Measurements from ENCODE around the gene TMPRSS13.
A peak's percentile ranks its signal among the peaks of the same experiment; 100 is the strongest.

TMPRSS13 gene

DNA sequence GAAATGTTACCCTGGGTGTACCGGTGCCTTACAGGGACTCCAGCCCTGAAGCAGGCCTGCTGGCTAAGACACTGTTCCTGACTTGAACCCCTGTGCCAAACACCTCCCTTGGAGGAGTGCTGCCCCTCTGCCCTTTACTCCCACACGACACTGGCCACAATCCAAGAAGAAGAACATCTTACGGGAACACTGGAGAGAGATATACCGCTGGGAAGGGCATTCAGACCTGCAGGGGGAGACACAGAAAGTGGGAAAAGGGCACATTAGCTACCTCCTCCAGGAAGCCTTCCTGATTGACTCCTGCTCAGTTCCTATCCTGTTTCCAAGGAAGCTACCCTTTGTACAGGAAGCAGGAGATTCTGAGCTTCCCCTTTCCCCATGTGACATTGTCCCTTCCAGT, 18.7 kb downstream of the TMPRSS13 start:
- no peak for DNase-seq

DNA sequence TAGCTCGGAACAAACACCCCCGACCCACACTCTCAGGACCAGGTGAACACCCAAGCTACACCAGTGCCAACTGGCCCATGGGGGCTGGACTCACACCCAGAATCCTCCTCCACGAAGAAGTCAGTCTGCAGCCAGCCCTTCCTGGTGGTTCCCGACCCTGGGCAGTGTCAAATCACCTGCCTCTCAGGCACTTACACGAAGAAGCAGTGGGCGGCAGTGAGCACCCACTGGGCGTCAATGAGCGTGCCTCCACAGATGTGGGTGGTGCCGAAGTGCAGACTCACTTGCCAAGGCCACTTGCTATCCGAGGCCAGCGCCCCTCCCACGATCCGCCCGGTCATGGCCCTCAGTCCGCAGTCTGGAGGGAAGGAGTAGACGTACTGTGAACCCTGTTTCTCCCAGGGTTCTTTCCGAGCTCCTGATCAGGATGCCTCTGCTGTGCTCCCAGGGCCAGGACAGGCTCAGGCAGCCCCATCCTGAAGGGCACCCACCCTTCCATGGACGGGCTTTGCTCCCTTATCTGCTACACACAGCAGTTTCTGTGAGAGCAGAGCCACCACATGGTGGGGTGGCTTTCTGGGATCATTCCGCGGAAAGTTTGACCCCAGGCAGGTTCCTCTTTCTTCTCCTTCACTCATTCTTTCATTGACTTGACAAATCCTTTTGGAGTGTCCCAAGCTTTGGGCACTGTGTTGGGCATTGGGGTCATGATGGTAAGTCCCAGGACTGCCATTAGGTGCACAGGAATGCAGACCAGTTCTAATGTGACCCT, 19.4 kb downstream of the TMPRSS13 start:
- DNase-seq: no peak

DNA sequence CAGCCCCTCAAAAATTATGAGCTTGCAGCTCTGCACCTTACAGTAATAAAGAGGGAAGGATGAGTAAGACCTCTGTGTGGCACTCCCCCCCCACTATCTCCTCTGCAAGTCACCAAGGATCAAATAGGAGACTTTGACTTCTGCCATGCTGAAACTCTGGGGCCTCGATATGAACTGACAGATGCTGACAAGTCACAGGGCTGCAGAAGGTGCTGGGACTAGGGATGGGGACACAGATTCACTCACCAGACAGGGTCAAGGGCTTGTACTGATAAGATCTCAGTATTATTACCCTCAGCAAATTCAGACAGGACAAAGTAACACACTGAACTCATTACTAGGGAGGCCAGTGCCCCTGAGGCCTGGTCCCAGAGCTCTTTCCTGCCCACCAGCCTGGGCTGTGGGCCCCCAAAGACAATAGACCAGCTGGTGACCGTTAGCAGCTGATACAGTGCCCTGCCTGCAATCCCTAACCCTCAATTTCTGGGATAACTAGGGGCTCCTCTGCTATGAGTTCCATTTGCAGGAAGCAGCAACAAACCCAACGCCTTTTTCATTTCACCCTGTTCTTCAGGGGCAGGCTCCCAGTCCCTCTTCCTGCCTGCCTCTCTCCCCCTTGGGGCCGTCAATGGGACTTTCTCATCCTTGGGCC, 20.1 kb downstream of the TMPRSS13 start:
- DNase-seq: no peak

DNA sequence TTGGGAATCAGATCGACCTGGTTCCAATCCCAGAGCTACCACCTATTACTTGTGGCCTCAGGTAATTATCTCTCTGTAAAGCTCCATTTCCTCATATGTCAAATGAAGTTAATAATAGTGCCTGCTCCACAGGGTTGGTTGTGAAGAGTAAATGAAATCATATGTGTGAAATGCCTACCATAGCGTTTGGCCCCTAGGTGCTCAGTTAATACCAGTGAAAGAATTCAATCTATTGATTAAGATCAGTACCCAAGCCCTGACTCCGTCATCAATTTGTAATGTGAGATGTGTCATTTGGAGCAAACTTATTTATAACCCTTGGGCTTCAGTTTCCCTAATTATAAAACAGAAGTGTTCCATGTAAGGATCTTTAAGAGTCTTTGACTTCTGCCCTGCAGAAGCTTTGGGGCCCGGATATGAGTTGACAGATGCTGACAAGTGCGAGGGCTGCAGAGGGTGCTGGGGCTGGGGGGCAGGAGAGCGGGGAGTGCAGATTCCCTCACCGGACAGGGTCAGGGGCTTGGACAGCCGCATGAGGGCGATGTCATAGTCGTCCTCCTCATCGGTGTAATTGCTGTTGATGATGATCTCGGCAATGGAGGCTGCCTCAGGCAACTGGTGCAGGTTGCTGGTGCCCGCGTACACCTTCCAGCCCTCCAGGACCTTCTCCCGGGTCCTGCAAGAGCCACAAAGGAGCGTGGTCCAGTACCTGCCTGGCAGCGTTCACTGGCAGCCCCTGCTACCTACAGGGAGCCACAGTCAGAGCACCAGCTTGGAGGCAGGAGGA, 20.9 kb downstream of the TMPRSS13 start:
- DNase-seq: no peak

DNA sequence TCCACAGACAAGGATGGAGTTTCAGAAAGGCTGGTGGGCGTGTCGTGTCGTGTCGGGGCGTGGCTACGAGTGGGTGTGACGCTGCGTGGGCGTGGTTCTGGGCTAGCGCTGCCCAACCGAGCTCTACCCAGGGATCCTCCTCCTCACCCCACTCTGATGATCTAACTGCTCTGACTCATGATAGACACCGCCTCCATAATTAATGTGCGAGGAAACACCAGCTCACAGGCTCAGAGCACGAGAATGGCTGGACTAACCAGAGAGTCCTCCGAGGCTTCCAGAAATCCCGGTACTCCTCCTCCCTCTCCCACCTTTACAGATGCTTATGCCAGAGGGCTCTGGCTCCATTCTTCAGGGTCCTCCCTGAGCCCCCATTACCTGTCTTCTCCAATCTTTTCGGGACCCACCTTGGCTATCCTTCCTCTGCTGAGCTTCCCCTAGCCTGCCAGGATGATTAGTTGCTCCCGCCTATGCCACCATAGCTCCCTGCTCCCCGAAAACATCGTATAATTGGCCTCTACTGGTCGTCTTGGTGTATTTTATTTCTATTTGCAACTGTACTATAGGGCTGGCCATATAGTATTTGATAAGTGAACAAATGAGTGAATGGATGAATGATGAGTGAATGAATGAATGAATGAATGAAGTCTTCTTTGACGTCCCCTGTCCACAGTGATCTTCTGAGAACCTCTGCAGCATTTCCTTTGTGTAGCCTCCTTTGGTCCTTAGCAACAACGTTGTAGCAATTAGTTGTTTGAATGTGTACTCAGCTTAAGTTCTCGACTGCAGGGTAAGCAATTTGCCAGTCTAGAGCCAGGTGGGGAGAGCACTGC, 21.7 kb downstream of the TMPRSS13 start:
- peak; percentile 62 for DNase-seq

DNA sequence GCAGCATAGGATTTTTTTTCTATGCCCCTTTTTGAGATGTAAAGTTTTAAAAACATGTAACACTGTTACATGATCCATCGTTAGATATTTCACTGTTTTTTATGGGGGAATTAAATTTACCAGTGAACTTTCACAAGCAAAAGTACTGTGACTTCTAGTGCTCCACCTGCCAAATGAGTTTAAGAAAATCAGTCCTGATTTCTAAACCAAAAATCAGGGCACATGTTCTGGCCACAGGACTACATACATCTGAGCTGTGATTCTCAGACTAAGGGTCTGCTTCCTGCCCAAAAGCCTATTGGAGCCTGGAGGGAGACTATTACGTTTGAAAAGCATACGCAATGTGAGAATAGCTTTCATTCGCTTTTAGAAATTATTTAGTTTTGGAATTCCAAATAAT, 22.5 kb downstream of the TMPRSS13 start:
- DNase-seq: no peak

DNA sequence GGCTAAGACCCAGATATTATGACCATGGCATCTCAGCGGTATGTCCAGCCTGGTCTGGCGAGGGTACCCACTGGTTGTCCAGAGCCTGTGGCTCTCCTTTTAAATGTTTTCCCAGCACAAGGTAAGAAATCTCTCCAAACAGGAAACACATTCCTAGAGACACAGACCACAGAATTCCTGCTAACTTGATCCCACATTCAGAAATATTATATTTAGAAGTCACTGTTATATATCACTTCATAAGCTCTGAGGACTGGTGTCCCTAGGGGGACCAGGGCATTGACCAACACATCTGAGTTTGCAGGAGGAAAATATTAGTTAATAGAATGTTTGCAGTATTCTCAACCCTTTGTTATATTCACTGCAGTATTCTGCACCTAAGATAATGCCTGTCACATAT, 23.1 kb downstream of the TMPRSS13 start:
- DNase-seq: no peak

DNA sequence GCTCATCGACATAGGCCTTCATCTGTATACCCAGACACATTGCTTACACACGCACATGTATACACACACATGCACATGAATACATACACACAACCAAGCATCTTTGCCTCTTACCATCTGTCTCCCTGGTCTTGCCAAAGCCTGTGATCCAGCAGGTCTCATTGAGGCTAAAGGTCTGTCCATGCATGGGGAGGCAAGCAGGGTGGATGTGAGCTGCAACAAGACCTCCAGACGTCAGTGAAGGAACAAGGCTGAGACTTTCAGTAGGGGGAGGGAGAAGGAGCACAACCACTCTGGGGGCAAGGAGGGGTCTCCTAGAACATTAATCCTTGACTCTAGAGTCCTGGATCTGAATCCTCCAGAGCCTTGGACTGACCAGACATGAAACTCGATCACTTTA, 23.7 kb downstream of the TMPRSS13 start:
- DNase-seq: no peak

DNA sequence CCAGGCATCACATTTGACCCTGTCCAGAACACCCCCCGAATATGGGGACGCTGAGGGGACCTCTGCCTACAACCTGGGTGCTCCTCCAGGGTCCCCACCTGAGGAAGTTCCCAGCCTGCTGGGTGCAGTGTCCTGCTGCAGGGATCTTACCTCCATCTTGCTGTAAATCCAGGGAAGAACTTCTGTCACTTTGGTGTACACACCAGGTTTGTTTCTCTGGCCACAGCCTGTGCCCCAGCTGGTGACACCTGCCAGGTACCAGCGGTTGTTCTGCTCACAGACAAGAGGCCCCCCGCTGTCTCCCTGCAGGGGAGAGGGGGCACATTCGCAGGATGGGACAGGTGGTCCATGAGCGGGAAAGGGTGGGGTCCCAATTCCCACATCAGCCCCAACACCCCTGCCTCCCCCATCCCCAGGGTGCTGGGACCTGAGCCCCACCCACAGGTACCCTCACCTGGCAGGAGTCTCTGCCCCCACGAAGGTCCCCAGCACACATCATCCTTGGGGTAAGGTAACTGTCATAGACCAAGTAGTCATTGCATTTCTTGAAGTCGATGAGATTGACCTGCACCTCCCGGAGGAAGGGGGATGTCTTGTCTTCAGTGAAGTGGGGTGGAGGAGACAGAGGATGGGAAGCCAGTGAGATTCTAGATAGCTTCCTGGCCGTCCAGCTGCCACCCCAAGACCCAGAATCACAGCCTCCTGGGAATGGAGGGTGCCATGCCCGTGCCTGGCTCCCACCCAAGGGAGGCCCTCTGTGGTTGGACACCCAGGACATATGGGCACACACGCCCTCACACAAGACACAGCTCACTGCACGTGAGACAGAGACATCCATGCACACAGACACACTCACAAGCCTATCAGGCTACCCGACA, 25.5 kb downstream of the TMPRSS13 start:
- DNase-seq: no peak

DNA sequence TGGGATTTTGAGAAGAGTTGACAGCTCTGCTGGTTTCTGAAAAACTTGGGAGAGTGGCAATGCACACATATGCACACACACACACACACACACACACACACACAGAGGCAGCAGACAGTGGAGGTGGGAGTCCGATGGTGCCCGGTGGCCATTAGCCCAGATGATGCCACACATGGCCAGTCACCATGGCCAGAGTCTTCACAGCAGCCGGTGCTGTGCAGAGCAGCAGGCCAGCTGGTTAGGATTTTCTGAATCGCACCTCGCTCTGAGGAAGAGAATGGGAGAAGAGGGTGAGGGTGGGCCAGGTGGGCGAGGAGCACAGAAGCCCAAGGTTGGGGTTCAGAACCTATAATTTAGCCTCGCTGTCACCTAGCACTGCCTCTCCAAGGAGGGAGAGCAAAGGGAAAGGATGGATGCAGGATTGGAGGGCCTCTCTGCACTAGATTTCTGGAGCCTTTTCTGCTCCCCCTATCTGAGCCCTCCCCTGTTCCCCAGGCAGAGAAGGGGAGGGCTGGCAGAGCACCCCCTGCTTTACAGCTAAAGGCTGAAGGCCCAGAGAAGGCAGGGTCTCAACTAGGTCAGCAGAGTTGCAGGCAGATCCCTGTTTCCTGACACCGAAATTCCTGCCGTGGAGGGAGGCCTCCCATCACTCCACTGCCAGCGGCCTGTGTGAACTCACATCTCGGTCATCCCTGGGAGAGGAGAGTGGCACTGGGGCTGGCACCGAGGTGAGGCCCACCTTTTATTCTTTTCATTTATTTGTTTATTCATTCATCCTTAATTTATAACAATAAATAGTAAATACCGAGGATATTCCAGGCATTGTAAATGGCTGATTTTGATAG, 27.0 kb downstream of the TMPRSS13 start:
- no peak for DNase-seq

DNA sequence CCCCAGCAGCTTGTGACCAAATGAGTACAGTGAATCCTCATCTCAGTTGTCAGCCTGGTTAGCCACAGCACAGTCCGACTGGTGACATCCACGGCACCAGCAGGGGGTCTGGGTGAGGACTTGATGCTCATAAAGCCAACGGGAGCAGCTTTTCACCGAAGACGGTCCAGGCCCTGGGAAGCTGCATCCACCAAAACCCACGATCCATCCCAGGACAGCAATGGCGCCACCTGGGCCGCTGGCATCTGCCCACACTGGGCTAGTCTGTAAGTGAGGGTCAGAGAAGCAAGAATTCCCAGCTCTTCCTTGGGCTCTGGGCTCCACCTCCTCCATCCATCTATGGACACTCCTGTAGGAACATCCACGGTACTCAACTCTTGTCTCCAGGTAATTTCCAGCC, 27.6 kb downstream of the TMPRSS13 start:
- no peak for DNase-seq

DNA sequence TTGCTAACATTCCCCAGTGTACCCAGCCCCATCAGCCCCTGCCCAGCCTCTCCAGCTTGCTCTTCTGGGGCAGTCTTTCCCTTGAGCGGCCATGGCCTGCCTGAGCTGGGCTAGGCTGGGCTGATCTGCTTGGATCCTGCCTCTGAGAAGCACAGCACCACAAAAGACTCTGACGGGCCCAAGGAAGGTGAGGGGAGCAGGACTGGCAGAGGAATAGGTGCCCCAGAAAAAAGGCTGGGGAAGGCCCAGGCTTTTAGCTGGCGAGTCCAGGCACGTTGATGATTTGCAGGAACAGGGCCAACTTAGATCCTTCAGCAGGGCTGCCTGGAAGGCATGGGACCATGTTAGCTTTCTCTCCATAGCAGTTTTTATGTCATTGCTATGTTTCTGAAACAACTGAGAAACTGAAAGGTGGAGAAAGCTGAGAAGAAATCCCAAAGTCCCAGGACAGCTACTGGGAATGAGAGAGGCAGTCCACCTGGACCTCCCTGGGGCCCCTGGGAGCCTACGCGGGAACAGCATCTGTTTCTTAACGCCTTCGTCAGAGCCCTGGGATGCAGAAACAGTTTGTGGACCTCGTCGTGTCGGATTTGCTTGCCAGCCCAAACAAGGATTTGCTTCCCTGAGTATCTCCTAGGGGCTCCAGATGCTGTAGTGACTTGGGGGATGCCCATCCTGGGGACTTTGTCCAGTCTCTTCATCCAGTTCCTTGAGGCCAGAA, 28.3 kb downstream of the TMPRSS13 start:
- DNase-seq: no peak

DNA sequence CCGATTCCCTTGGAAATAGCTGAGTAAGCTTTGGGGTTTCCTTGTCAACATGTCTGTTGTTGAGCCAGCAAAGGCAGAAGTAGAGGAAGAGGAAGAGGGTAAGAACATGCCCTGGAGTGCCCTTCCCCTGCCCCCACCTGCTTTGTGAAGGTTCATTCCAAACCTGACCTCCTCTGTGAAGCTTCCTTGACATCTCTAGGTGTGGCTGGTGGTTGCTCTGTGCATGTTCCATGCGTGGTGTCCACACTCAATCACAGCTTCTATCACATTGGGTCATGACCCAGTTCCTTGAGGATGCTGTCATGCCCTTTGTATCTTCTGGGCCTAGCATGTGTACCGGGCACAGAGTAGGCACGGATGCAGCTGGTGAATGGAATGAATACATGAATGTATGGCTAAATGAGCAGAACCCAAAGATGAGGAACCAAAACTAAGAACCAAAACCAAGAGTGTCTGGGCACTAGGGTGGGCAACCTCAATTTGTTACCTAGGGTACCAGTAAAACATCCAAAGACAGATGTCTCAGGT, 29.0 kb downstream of the TMPRSS13 start:
- no peak for DNase-seq

DNA sequence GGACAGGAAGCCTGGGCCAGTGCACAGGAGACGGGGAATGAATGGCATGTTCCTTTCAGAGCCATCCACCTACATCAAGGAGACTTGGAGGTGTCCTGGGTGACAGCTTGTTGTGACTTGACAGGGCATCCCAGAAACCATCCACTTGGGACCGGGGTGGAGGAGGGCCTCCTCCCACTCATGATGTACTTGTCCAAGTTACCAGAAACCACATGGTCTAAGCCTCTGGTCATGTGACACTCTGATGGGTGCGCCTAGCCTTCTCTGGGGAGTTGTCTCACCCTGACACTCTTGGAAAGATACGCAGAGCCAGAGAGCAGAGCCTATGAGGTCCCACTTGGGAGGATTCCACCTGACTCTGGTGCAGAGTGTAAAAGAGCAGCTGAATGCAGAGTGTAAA, 31.1 kb downstream of the TMPRSS13 start:
- DNase-seq: no peak

DNA sequence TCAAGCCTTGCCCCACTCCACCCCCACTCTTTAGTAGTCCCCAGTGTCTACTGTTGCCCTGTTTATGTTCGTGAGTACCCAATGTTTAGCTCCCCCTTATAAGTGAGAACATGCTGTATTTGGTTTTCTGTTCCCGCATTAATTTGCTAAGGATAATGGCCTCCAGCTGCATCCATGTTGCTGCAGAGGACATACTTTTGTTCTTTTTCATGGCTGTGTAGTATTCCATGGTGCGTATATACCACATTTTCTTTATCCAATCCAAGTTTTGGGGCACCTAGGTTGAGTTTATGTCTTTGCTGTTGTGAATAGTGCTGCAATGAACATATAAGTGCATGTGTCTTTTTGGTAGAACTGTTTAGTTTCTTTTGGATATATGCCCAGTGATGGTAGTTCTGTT, 36.6 kb downstream of the TMPRSS13 start:
- no peak for DNase-seq

DNA sequence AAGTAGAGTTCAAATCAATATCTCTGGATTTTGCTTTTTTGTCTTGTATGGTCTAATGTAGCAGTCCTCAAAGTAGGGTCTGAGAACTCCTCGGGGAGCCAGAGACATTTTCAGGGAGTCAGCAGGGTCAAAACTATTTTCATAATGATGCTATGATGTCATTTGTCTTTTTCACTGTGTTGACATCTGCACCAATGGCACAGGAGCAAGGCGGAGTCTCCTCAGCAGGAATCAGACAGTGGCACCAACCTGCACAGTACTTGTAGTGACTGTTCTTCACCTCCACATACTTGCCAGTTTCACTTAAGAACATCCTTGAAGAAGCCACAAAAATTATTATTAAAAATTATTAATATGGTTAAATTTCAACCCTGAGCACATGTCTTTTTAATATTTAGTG, 37.8 kb downstream of the TMPRSS13 start:
- DNase-seq: no peak

DNA sequence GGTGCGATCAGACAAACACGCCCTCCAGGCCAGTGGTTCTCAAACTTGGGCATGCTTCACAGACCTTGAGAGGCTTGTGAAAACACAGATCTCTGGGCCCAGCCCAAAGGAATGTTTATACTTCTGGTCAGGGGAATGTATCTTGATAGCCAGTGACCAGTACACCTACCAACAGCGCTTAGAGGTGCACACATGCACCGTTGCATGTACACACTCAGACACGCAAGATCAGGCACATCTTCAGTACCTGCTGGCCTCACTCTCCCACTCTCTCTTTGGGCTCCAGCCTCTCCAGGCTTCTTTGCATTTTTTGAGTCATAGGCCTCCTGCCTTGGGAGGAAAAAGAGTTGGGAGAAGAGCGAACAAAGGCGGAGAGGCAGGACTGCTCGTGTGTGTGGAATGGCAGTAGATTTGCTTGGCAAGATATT, 41.0 kb downstream of the TMPRSS13 start:
- no peak for DNase-seq

DNA sequence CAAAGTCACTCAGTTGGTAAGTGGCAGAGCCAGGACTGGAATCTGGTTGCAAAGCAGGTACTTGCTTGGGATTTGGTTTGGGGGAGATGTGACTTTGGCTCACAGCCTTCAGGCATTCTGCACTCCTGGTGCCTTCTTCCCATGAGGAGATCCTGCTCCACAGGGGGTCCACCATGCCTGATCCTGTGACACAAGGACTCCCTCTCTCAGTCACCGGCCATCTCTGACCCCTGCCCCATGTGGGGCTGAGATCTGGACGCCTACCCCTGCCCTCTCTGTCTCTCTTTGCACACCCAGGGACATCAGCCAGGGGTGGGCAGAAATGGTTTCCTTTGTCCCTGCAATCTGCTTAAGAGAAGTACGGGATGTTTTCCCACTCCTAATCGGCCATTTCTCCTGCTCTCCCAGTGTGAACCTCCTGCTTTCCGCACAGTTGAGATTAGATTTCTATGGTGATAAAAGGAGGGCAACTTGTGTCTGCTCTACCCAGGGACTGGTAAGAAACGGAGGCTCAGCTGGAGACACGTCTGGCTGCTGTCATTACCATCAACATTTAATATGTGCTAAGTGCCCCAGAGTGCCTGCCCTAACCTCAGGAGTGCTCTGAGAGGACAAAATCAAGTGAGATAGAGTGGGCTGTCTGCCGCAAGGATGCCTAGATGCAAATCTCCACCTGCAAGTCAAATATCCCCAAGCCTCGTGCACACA, 41.6 kb downstream of the TMPRSS13 start:
- DNase-seq: no peak

DNA sequence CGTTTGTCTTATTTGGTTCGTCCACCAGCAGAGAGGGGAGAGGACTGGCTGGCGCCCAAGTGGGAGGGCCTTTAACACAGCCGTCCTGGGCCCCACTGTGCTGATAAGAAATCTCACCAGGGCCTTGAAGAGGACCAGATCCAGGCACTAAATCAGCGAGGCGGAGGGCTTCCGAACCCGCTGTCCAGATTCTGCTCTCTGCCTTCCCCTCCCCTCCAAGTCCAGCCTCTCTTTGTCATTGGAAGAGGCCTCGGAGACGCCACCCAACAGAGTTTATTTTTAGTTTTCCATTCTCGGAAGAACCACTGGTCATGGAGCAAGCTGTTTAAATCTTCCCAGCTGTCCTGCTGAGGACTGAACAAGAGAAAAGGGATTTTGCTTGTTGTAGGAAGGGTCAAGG, 43.4 kb downstream of the TMPRSS13 start:
- DNase-seq: no peak

Data from NCI-H510A (cell line).